ENCODE results near the gene KIAA0825.

The KIAA0825 gene

DNA sequence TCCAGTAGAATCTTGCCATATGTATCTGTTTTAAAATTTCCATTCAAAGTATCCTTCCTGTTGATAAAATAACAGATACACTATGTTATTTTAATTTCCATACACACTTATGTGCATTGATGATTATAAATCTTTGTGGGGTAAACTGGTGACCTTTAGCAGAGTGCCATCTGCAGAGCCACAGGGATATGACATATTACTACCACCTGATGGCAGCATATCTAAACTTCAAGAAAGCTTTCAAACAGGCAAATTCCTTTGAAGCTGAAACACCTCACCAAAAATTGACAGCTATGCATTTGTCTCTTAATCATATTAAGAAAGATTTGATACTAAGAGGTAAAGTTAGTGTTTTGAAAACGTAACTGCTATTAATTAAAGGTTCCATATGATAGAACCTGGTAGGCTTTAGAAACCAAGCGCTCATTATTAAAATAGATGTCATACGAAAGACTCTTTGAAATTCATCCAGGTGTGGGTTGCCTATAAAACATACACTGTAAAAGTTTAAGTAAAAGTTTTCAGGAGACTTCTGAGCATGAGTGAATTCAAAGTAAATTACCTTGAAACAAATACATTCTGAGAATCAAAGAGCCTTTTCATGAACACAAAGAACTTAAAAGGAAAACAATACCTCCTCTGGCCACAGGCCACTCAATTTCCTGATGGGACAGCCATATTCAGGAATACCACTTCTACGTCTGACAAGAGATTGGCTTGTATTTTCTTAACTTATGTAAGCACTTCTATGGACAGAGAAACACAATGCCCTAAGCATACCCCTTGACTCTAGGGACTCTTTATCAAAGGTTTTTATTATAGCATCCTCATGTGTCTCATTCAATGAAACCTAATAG, 93.3 kb downstream of the KIAA0825 start:
- TF ChIP-seq, protein P1, sequence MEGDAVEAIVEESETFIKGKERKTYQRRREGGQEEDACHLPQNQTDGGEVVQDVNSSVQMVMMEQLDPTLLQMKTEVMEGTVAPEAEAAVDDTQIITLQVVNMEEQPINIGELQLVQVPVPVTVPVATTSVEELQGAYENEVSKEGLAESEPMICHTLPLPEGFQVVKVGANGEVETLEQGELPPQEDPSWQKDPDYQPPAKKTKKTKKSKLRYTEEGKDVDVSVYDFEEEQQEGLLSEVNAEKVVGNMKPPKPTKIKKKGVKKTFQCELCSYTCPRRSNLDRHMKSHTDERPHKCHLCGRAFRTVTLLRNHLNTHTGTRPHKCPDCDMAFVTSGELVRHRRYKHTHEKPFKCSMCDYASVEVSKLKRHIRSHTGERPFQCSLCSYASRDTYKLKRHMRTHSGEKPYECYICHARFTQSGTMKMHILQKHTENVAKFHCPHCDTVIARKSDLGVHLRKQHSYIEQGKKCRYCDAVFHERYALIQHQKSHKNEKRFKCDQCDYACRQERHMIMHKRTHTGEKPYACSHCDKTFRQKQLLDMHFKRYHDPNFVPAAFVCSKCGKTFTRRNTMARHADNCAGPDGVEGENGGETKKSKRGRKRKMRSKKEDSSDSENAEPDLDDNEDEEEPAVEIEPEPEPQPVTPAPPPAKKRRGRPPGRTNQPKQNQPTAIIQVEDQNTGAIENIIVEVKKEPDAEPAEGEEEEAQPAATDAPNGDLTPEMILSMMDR (IDR thresholded peaks at IDR 0.05; ENCODE audit: low read depth, low read length), result peak; percentile 57
- DNase-seq (ENCODE audit: extremely low read depth, low read depth), result peak; percentile 18

DNA sequence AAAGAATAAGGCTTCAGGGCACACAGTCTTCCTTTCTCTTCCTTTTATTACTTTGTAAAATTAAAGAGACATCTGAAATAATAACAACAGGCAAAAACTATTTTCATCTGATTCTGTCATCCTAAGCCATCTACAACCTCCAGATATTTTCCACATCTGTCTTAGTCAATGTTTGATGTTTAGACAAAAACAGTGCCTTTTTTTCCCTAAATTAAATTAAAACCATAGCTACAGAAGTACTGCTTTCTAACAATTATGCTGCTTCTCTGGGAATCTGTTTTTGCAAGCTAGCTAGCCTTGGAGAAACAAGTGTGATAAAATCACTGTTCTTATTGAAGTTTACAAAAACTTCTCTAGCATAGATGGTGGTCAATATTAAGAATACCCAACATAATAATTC, 95.4 kb downstream of the KIAA0825 start:
- DNase-seq (ENCODE audit: extremely low read depth, low read depth), result no peak
- TF ChIP-seq, protein P1 (IDR thresholded peaks at IDR 0.05; ENCODE audit: low read depth, low read length), result no peak

DNA sequence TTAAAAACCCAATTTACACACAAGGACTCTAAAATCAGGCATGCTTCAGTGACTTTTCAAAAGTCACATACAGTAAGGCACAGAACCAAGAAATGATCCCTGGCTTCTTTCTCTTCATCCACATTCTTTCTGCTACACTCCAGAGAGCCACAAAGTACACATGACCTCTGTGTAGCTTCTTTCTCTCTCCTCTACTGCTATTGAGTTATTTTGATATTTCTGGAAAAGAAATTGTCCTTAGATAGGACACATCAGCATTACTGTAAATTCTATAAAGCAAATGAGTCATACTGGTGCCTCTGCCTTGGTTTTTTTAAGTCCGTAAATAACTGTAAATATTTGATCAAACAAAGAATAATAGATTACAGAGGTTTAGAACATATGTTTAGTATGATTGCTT, 96.3 kb downstream of the KIAA0825 start:
- TF ChIP-seq, protein P1 (IDR thresholded peaks at IDR 0.05; ENCODE audit: low read depth, low read length), result no peak
- no peak for DNase-seq (ENCODE audit: extremely low read depth, low read depth)

DNA sequence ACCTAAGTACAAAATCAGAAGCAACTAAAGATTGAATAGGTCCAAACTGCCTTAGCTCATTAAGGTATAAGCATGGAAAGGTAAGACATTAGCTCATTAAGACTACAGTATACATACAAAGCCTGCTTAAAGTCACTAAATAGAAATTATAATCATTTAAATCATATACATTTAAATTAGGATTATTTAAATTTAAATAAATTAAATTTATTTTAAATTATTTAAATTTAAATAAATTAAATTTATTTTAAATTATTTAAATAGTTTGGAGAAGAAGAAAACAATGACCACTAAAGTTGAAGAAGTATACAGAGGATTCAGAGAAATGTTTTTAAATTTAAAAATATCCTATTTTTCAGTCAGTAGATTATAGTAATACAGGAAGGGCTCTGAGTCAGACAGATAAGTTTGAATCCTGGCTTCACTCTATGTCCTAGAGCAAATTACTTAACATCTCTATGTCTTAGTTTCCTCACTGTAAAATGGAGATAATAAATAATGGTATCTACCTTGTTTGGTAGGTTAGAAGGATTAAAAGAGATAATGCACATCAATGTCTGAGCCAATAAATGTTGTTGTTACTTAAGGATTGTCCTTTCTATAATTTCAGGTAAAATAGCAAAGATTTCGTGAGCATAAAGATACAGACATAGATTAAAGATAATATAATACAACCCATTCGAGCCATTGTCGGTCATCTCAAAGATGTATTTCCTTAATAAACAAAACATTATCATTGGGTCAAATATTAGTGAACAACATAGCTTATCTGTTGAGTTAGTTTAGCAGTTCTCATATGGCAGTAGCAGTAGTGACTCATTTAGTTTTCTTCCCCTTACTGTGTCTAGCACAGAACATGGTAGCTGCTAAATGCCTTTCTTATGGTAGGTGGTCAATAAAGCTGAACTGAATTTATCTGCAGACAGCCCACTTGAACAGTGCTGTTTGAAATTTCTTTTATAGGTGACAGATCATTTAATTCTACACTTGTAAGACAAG, 100.6 kb downstream of the KIAA0825 start:
- TF ChIP-seq, protein P1 (IDR thresholded peaks at IDR 0.05; ENCODE audit: low read depth, low read length), result no peak
- no peak for DNase-seq (ENCODE audit: extremely low read depth, low read depth)

DNA sequence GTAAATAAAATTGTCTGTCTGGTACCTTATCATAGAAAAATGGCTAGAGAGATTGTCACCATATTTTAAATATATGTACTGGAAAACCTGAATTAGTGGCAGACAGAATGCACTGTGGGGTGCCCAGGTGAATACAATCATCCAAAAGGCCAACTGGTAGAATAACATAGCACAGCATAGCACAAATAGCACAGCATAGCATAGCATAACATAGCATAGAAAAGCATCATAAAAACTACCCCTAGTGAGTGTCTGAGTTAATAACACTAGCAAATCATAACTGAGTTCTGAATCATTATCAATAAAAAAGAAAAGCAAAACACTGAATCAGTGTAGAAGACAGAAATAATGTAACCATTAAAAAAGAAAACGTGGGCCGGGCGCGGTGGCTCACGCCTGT, 102.3 kb downstream of the KIAA0825 start:
- no peak for DNase-seq (ENCODE audit: extremely low read depth, low read depth)
- TF ChIP-seq, protein P1 (IDR thresholded peaks at IDR 0.05; ENCODE audit: low read depth, low read length), result no peak

DNA sequence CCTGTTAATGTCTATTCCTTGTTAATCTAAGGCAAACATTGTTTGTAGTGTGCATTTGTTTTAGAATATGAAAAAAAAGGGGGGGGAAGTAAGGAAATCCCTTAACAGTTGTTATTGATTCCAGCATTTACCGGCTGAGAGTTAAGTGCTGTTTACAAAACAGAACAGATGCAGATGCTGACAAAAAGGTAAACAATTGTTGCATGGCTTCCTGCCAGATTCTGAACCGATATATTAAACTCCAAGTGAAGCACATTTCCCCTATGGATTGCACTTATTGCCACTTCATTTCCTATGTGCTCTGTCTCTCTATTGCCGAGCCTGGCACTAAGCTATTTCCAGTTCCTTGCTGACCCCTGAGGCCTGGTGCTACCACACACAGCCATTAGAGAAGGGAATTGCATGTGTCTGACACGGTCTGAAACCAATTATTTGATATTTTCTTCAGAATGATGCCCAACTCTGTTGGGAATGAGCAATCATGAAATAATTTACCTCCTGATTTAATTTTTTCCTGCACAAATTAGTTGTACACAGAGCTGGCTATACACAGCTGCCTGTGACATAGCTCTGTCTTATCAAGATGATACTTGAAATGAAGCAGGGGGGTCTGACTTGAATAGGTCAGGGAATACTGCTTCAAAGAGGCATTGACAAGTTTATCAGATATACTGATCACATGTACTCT, 109.8 kb downstream of the KIAA0825 start:
- TF ChIP-seq, protein P1 (IDR thresholded peaks at IDR 0.05; ENCODE audit: low read depth, low read length), result no peak
- DNase-seq (ENCODE audit: extremely low read depth, low read depth), result no peak
